ENCODE data around the gene CABCOCO1. TPM values are rescaled to one million over a fixed set of nuclear protein-coding genes. Genes with fewer than 3 reads are reported as not detected.

CABCOCO1 gene
- polyA plus RNA-seq, 1 donor (not counting 4 experiments of a cell fraction or from before 2014, with no cell fraction given): 0.17 TPM

- H4K20me1 ChIP-seq (ENCODE audit: control insufficient read depth, extremely low read depth, insufficient read depth, low read length): no peaks in the 10 kb centered on the region
- dilution Hi-C loops (cut with MboI; ENCODE audit: extremely low pct_ligation_motif_present, low sequenced_read_pairs): no loop called here
These were observed 83.6 kb downstream of the CABCOCO1 start for GRCh38 chr10:61746377-61746776.

DNA sequence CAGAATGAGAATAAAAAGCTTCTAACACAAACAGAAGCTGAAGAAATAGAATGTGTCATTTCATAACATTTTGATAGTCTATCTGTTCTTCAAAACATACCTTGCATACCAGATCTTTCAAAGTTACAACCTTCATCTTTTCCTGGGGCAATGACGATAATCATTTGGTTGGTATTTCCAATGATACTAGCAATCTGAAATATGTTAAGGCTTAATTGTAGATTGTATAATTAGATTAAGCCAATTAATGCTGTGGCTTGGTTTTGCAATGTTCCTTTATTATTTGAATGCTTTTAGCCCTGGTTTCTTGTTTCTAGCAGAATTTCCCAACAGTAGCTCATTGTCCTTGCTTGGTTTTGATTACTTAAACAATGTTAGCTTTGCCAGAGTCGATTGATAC is 84.6 kb downstream of the CABCOCO1 start:
- Histone ChIP-seq H4K20me1 (ENCODE audit: control insufficient read depth, extremely low read depth, insufficient read depth, low read length) (no peaks in the 10 kb centered on the region), H3K9me1 (ENCODE audit: control insufficient read depth, extremely low read depth, insufficient read depth, low read length) (no peaks in the 10 kb centered on the region), H3K27me3 (ENCODE audit: control insufficient read depth, extremely low read depth, insufficient read depth, low read length) (no peaks in the 10 kb centered on the region), H2AFZ (ENCODE audit: control insufficient read depth, low read length) (peak overlapping the region; percentile 35), H3K27ac (ENCODE audit: control insufficient read depth, insufficient read depth, low read length) (no peak overlapping the region), H3K4me3 (ENCODE audit: control insufficient read depth in 2 of 3, extremely low read depth in 1 of 3, insufficient read depth in 2 of 3, low read depth in 1 of 3, low read length in 3 of 3) (no peak overlapping the region), H3K9ac (ENCODE audit: control insufficient read depth, extremely low read depth, insufficient read depth, low read length) (no peak overlapping the region), H3K36me3 (ENCODE audit: control insufficient read depth in 2 of 2, extremely low read depth in 1 of 2, insufficient read depth in 2 of 2, low read length in 2 of 2) (no peaks in the 10 kb centered on the region), H3K4me1 (ENCODE audit: control insufficient read depth, extremely low read depth, insufficient read depth, low read length) (peaks cover 16% of the 10 kb centered on the region), H3K4me2 (ENCODE audit: control insufficient read depth, extremely low read depth, insufficient read depth, low read depth, low read length) (no peak overlapping the region), H3K79me2 (ENCODE audit: control insufficient read depth, insufficient read depth, low read length) (no peaks in the 10 kb centered on the region), H3K9me3 (ENCODE audit: control insufficient read depth, low read depth, low read length) (no peaks in the 10 kb centered on the region)
- no peak for TF ChIP-seq EZH2 (IDR thresholded peaks at IDR 0.05; ENCODE audit: low read length)
- TF ChIP-seq, protein P1, sequence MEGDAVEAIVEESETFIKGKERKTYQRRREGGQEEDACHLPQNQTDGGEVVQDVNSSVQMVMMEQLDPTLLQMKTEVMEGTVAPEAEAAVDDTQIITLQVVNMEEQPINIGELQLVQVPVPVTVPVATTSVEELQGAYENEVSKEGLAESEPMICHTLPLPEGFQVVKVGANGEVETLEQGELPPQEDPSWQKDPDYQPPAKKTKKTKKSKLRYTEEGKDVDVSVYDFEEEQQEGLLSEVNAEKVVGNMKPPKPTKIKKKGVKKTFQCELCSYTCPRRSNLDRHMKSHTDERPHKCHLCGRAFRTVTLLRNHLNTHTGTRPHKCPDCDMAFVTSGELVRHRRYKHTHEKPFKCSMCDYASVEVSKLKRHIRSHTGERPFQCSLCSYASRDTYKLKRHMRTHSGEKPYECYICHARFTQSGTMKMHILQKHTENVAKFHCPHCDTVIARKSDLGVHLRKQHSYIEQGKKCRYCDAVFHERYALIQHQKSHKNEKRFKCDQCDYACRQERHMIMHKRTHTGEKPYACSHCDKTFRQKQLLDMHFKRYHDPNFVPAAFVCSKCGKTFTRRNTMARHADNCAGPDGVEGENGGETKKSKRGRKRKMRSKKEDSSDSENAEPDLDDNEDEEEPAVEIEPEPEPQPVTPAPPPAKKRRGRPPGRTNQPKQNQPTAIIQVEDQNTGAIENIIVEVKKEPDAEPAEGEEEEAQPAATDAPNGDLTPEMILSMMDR (optimal IDR thresholded peaks at IDR 0.05 in 1 of 3, IDR thresholded peaks at IDR 0.05 in 1 of 3, conservative IDR thresholded peaks at IDR 0.05 in 1 of 3; ENCODE audit: extremely low read depth in 1 of 3, insufficient read depth in 2 of 3, low read length in 3 of 3): no peak
- FAIRE-seq (no peak), DNase-seq (ENCODE audit: low read depth, low spot score) (no peak)
- dilution Hi-C loops (cut with MboI; ENCODE audit: extremely low pct_ligation_motif_present, low sequenced_read_pairs): no loop called here

More at GRCh38 chr10:61746377-61746776, 83.6 kb downstream of the CABCOCO1 start:
- H3K4me2 ChIP-seq (ENCODE audit: control insufficient read depth, extremely low read depth, insufficient read depth, low read depth, low read length): no peak overlapping the region
- FAIRE-seq (no peak), DNase-seq (ENCODE audit: low read depth, low spot score) (no peak)
- no peaks in the 10 kb centered on the region for H3K36me3 ChIP-seq (ENCODE audit: control insufficient read depth in 2 of 2, extremely low read depth in 1 of 2, insufficient read depth in 2 of 2, low read length in 2 of 2)
- TF ChIP-seq, protein P1 (optimal IDR thresholded peaks at IDR 0.05 in 1 of 3, IDR thresholded peaks at IDR 0.05 in 1 of 3, conservative IDR thresholded peaks at IDR 0.05 in 1 of 3; ENCODE audit: extremely low read depth in 1 of 3, insufficient read depth in 2 of 3, low read length in 3 of 3): no peak
- TF ChIP-seq EZH2 (IDR thresholded peaks at IDR 0.05; ENCODE audit: low read length): no peak
- no peak overlapping the region for H3K4me3 ChIP-seq (ENCODE audit: control insufficient read depth in 2 of 3, extremely low read depth in 1 of 3, insufficient read depth in 2 of 3, low read depth in 1 of 3, low read length in 3 of 3)
- H3K79me2 ChIP-seq (ENCODE audit: control insufficient read depth, insufficient read depth, low read length): no peaks in the 10 kb centered on the region
- no peaks in the 10 kb centered on the region for H3K9me1 ChIP-seq (ENCODE audit: control insufficient read depth, extremely low read depth, insufficient read depth, low read length)
- H3K4me1 ChIP-seq (ENCODE audit: control insufficient read depth, extremely low read depth, insufficient read depth, low read length): peaks cover 7% of the 10 kb centered on the region
- H3K27ac ChIP-seq (ENCODE audit: control insufficient read depth, insufficient read depth, low read length): no peak overlapping the region
- no peak overlapping the region for H2AFZ ChIP-seq (ENCODE audit: control insufficient read depth, low read length)
- no peaks in the 10 kb centered on the region for H3K27me3 ChIP-seq (ENCODE audit: control insufficient read depth, extremely low read depth, insufficient read depth, low read length)
- H3K9me3 ChIP-seq (ENCODE audit: control insufficient read depth, low read depth, low read length): no peaks in the 10 kb centered on the region
- no peak overlapping the region for H3K9ac ChIP-seq (ENCODE audit: control insufficient read depth, extremely low read depth, insufficient read depth, low read length)
